Fibroblast of villous mesenchyme (primary cell): ENCODE results near the gene PITPNM3. TPM values are rescaled to one million over a fixed set of nuclear protein-coding genes. Genes with fewer than 3 reads are reported as not detected.
A peak's percentile ranks its signal among the peaks of the same experiment; 100 is the strongest.

Experiments
- DNase-seq: peaks from one replicate; pipeline ENCODE4 v3.0.0-alpha.2; 2010; ENCODE audit warnings: low read depth
- H3K4me3 ChIP-seq: 2 replicates; pipeline ENCODE4 v1.5.1; 2011; ENCODE audit warnings: low read depth, mild to moderate bottlenecking, low read length
- total RNA-seq: library from RNA; depleted of rRNA; stranded (reverse); fragments of >200 nt; gene quantifications from 2 replicates; pipeline ENCODE4 v1.2.3, GENCODE V29; 2012
- TF ChIP-seq, protein P1 (sequence below): IDR thresholded peaks from 2 replicates; pipeline ENCODE4 v1.5.1; 2012; ENCODE audit warnings: low read depth, mild to moderate bottlenecking, low read length; ENCODE audit not compliant: insufficient read depth

The PITPNM3 gene
- total RNA-seq, 1 donor: under 0.01 TPM

DNA sequence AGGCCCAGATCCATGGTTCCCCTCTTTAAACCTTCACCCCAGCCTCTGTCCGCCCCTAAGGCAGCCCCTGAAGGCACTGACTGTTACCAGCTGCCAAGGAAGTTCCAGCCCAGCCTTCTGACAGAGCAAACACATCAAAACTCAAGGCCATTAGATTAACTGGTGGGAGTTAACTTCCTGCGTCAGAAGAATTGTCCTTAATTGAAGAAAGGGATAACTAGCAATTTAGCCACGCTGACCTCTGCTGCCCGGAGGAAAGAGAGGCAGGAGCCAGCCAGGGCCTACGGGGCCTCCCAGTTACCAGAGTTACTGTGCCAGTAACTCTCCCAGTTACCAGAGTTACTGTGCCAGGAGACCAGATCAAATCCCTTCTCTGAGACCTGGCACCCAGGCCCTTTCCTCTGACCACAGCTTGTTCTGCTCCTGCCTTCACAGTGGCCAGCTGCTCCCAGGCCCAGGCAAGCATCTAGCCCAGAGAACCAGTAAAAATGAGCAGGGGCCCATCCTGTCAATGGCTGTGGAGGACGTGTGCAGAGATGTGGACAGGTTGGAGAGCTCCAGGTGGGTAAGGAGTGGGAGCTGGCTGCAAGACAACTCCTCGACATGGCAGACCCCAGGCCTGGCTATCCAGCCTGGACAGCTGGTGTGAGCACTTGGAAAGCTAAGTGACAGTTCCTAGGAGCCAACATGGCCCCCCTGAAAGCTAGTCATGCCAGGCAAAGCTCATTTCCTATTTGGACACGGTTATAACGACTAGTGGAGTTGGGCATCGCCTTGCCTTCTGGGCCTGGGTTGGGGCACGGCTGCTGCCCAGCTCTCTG is 2.8 kb upstream of the PITPNM3 start:
- TF ChIP-seq, protein P1, sequence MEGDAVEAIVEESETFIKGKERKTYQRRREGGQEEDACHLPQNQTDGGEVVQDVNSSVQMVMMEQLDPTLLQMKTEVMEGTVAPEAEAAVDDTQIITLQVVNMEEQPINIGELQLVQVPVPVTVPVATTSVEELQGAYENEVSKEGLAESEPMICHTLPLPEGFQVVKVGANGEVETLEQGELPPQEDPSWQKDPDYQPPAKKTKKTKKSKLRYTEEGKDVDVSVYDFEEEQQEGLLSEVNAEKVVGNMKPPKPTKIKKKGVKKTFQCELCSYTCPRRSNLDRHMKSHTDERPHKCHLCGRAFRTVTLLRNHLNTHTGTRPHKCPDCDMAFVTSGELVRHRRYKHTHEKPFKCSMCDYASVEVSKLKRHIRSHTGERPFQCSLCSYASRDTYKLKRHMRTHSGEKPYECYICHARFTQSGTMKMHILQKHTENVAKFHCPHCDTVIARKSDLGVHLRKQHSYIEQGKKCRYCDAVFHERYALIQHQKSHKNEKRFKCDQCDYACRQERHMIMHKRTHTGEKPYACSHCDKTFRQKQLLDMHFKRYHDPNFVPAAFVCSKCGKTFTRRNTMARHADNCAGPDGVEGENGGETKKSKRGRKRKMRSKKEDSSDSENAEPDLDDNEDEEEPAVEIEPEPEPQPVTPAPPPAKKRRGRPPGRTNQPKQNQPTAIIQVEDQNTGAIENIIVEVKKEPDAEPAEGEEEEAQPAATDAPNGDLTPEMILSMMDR: no peak
- DNase-seq: no peak
- H3K4me3 ChIP-seq: no peak overlapping the region

GRCh38 chr17:6558276-6558675 is 1.9 kb upstream of the PITPNM3 start:
- TF ChIP-seq, protein P1: no peak
- H3K4me3 ChIP-seq: no peak overlapping the region
- DNase-seq: no peak

- no peak for DNase-seq
- H3K4me3 ChIP-seq: no peak overlapping the region
- TF ChIP-seq, protein P1: no peak
These were observed 684 bp upstream of the PITPNM3 start for GRCh38 chr17:6557040-6557438.

- no peak for DNase-seq
- TF ChIP-seq, protein P1: no peak
- peak overlapping the region; percentile 35 for H3K4me3 ChIP-seq
These were observed 829 bp downstream of the PITPNM3 start for GRCh38 chr17:6555331-6556120.

GRCh38 chr17:6554871-6555330 is 1.5 kb downstream of the PITPNM3 start:
- DNase-seq: no peak
- TF ChIP-seq, protein P1: no peak
- no peak overlapping the region for H3K4me3 ChIP-seq

GRCh38 chr17:6554342-6554741 is 2.0 kb downstream of the PITPNM3 start:
- no peak for DNase-seq
- H3K4me3 ChIP-seq: no peak overlapping the region
- TF ChIP-seq, protein P1: no peak
